Stimulated activated CD8-positive, alpha-beta memory T cell treated with anti-CD3 and anti-CD28 coated beads, Interleukin-12 subunit alpha, Interleukin-12 subunit beta, amount 100 ng/mL, for 4 hours (primary cell): ENCODE results near the gene ACTN1.
A peak's percentile ranks its signal among the peaks of the same experiment; 100 is the strongest.

Experiments used
- DNase-seq: peaks from one replicate; pipeline ENCODE4 v3.0.0-alpha.2; 2020; ENCODE audit warnings: low read depth

Gene ACTN1

DNA sequence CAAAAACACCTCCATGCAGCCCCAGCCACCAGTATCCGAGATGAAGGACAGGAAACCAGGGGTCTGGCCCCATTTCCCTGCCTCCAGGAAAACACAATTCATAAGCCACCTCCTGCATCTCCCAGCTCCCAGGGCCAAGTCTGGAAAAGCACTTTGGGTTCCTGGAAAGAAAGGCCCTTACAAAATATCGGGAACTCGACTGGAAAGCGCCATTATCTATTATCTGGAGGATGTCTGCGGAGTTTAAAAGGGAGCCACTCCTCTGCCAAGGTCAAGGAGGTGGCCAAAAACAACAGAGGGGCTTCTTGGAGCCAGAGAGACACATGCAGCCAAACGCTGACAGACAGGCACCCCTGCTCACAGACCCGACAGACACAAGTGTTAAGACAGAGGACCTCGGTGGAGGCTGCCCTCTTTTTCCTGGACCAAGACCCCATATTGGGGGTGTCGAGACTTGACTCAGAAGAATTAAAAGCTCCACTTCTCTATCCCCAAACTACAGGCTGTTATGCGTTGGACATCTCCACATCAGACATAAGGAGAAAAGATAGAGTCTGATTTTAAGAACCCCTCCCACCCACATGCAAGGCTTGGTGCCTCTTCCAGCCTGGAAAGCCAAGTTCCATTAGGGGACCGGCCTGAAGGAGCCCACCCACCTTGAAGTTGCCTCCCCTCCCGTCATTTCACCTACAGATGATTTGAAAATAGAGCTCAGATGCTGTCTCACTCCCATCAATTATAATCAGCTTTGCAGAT lies 9.6 kb downstream of the ACTN1 start:
- no peak for DNase-seq

DNA sequence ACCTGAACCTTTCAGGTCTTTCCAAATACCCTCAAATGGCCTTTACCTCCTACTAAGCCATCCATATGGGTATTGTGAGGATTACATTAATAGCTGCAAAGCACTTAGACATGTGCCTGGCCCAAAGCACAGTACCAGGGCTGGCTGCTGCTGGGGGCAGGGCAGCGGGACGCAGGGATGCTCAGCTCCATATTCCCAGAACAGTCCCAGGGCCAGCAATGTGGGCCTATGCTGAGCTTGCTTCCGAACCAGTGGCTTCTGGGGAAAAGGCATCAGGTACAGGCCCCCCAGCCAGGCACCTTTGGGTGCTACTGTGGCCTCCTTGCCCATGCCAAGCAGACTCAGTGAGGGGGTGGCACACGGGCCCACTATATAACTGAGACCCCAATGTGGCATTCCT lies 10.4 kb downstream of the ACTN1 start:
- DNase-seq, result no peak

DNA sequence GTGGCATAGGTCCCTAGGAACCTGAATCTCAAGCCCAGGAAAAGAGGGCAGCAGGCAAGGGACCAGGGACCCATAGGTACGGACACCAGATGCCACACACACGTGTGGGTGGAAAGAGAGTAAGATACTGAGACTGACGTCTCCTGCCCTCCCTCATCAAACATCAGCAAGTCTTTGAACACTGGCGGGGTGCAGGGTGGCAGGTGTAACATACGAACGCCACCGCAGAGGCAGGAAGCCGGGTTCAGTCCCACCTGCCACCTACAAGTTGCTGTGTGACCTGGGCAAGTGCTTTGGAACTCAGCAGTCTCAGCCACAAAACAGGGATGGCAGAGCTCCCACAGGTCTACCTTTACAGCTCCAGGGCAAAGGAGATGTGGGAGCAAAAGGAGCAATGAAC lies 11.1 kb downstream of the ACTN1 start:
- peak; percentile 34 for DNase-seq

DNA sequence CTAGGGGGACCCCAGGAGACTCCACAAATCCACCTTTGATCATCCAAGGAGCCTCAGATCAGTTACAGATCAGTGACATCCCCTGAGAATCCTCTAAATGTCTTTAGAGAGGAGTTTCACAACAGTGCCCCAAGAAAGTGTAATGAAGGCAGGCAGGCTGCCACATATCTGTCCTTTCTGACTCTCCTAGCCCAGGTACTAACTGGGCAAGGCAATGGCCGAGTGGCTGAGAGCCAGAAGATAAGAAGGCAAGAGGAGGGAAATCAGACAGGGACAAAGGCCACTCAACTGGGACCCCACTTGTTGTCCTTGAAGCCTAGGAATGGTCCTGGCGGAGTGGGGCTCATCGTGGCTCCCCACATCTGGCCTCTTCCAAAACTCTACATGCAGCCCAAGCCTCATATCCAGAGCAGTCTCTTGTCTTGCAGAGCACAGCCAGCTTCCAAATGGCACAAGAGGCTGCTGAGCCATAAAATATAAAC lies 11.6 kb downstream of the ACTN1 start:
- DNase-seq, result no peak

DNA sequence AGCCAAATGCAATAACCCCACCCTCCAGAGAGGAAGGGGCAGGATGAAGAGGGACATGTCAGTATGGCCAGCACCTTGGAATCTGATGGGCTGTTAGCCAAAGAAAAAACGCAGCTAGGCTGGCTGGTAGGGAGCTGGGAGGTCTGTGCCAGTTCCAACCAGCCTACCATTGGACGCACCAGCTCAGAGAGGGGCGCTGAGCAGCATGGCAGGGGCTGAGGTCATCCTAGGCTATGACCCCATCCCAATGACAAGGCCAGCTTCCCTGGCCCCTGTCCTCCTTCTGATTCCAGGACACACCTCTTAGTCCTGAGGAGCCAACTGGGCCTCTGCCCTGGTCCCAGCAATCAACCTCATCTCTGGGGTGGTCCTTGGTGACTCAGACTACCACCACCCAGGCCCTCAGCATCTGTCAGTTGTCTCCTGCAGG lies 12.2 kb downstream of the ACTN1 start:
- no peak for DNase-seq

DNA sequence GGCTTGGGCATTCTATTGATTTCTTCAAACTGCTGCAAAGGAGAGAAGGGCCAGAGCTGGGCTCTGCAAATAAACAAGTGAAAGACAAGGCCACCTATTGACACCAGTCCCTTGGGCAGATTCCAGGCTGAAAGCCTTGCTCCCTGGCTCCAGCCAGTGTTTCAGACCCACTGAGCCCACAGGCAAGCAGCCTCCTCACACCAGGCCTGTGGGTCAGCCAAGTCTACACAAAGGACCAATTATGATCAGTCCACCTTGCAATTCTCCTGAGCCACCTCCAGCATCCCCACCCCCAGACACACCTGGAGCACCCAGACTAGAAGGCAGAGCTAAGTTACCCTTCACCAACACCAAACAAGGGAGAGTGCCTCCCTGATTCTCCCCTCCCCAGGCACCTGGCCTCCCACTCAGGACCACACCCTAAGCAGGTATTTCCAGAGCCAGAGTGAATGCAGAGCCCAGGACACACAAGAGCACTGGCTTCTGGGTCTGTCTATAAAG lies 13.8 kb downstream of the ACTN1 start:
- DNase-seq, result no peak

DNA sequence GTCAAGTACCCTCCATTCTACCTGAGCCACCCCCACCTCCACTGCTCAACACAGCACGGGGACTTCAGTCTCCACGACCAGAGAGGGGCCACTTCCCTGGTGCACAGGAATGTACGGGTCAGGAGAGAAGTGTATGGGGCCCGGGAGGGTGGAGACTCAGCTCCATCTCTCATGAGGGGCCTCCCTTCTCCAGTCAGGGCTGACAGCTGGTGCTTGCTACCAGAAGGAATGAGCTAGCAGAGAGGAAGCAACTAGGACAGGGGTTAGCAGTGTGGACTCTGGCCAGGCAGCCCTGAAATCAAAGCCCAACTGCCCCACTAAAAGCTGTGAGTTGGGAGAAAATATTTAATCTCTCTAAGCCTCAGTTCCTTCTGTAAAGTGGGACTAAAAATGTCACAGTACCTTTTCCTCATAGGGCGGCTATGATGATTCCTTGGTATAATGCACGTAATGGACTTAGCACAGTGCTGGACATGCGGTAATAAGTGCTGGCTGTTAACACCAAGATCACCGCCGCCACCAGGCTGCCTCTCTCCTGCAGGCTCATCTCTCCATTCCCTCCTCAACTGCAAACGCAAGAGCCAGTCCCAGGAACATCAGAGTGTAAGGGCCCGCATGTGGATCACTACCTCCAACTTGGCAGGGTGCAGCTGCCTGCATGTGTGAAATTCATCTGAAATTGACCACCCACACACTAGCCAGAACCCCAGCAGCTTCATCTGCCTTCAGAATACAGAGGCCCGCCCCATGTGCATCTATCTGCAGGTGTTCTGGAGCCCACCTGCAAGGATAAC lies 14.6 kb downstream of the ACTN1 start:
- DNase-seq, result no peak

DNA sequence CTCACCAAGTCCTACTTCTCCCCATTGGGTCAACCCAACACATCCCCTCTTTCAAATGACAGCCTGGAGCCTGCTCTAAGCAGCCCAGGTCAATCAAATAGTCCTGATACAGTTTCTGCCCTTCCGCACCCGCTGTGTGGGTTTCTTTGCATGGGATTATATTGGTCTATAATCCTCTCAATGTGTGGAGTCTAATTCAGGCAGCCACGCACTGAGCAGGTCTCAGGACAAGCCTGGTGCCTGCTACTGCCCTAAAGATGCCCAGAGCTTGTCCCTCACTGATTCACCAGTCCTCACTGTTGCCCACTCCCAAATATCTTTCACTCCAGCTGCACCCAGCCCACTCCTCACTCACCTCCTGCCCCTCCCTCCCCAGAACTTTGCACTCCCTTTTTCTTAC lies 16.4 kb downstream of the ACTN1 start:
- DNase-seq, result no peak

DNA sequence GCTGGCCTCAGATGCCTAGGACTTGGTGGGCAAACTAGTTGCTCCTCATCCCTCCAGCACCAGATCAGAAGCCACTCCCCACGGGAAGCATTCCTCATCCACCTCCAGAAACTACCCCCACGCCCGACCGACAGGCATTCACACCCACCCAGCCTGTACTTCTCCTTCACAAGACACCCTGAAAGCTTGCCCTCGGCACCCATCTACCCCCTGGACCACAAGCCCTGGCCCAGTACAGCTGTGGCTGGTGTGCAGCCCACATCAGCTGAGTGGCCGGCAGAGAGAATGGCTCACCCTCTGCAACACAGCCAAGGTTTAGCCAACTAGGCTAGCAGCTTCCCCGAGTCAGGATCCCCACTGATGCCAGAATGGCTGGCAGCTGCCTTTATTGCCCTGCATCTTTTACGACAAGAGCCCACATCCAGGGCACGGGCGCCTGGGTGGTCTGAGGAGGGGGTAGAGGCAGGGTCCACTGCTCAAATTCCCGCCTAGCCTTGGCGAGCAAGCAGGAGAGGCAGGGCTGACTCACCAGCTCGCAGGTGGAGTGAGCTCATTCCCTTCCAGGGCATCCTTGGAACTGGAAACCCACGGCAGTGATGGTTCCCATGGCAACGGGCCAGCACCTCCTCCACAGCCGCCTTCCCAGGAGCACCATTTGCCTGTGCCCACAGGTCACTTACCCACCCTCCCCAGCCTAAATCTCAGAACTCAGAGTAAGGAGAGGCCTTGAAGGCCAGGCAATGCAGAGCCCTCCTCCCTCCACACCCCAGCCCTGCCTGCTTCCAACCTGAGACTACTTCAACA lies 17.1 kb downstream of the ACTN1 start:
- DNase-seq, result no peak

DNA sequence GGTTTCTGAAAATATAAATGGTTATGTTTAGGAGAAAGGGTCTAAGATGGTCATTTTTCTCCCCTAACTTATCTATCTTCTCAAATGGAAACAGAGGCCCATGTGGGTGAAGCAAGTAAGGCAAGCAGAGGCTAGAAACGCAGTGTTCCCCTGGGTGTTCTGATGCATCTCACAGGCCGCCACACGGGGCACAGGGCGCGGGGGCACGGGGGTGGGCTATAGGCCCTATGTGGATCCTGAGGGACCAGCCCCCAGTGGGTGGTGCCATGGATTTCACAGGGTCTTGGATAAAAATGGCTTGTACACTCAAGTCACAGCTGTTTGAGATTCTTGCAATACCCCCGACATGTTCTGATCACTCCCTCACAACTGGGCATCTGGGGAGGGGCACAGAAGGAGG lies 17.7 kb downstream of the ACTN1 start:
- DNase-seq, result no peak

DNA sequence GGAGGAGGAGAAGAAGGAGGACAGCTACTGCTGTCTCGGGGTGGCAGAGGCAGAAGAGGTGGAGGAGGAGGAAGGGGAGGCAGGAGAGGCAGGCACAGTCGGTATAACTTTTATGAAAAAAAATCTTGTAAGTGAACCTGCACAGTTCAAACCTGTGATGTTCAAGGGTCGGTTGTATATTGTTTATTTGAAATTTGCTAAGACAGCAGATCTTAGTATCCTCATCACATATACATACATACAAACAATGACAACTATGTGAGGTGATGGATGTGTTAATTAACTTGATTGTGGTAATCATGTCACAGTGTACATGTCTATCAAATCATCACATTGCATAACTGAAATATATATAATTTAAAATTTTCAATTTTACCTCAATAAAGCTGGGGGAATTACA lies 19.0 kb downstream of the ACTN1 start:
- no peak for DNase-seq

DNA sequence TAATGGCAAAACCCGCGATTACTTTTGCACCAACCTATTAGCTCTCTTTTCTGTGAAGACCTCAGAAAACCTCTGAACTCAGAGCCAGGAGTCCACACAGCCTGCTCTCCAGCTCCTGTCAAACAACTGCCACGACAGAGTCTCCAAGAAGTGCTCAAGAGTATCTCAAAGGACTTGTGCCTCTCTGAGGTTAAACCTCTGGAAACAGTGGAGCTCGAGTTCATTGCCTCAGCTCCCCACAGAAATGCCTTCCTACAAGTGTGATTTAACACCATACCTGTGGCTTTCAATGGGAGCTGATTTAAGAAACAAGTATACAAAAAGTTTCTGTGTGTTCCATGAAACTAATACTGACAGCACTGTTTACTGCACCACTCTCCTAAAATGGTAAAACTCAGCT lies 20.1 kb downstream of the ACTN1 start:
- DNase-seq, result no peak

DNA sequence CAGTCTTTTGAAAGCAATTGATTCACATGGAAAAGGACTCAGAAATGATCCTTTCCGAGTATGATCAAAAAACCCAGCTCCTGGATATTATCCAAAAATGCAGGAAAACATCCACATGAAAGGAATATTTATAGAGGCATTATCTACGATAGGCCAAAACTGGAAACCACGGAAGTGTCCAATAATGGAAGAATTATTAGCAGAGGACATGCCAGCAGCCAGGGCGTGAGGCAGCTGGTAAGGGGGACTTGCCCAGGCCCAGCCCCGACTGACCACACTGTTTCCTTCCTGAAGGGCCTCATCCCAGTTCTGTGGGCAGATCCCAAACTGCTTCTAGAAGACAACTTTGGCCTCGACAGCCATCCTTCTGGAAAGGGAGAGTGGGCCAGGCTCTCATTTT lies 20.5 kb downstream of the ACTN1 start:
- no peak for DNase-seq

DNA sequence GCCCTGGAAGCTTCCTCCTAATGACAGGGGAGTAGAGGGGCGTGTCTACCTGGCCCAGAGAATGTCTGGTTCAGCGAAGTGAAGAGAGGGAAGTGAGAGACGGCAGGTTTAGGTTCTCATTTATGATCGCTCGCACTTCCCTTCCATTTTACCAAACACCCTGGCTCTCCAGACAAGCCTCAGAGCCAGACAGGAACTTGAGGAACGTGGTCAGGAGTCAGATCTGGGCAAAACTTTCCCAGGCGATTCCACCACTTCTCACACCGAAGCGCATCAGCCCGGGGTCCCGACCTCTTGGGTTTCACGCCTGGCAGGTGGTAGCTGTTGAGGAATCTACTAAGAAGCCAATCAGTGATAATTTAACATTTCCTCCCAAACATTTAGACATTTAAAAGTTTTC lies 21.3 kb downstream of the ACTN1 start:
- DNase-seq, result no peak

DNA sequence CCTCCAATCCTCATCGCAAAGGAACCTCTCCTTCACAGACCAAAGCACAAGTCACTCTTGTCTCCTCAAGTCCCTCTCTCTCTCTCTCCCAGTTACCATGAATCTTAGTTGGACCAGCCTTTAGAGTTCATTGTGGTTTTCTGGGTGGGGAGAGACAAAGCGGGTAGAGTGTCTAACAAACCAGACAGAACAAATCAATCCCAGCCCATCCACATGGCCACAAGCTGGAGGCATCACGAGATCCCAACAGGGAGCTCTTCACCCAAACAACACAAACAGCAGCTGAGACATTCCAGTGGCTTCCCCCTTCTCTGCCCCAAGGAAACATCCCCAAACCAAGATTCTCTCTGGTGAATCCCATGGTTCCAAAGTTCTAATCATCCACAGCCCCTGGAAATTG lies 22.4 kb downstream of the ACTN1 start:
- DNase-seq, result no peak

DNA sequence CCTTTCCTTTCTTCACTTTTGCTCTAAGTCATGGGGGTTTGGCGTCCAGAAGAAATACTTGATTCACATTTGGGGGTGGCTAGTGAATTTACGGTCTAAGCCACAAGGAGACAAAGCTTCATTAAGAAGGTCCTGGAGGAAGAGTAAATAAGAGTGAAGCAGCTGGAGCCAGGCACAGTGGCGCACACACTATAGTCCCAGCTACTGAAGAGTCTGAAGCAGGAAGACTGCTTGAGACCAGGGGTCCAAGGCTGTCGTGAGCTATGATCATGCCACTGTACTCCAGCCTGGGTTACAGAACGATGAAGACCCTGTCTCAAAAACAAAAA lies 23.3 kb downstream of the ACTN1 start:
- no peak for DNase-seq

DNA sequence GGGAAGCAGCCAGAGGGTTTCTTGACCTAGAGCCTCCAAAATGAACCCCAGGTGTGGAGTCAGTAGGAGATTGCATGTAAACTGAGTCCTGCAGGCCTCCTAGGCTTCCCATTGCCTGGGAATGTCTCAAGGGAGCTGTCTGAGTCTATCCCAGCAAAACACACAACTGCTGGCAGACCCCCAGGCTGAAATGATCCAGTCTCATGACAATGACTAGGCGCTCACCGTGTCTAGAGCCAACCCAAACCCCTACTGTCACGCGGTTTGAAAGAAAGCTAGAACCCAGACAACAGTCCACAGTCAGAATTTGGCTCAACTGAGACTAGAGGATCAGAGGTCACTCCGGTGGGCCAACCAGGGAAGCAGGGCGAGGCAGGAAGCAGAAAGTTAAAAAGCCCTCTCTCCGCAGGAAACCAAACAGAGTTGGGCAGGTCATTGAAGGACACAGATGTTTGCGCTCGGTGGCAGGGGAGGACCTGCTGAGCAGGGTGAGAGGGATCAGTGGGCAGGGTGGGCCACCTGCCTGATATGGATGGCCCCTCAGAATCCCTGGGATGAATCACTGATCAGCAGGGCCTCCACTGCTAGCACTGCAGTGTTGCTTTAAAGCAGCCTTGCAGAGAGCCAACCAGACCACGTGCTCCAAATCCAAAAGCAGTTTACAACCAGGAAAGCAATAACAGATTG lies 23.8 kb downstream of the ACTN1 start:
- no peak for DNase-seq

DNA sequence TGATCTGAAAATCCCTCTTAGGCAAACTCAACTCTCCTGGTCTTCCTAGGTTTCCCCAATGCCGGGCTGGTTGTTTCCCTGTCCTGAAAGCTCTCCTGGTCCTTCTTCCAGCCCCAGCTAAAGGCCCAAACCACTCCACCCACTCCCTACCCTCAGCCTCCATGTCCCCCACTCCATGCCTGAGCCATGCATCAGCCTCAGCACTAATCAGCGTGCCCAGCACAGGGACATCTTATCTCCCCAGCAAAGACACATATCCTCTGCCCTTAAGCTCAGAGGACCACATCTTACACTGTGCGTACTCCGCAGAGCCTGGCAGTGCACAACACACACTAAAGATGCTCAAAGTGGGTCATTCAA lies 25.9 kb downstream of the ACTN1 start:
- DNase-seq, result no peak

DNA sequence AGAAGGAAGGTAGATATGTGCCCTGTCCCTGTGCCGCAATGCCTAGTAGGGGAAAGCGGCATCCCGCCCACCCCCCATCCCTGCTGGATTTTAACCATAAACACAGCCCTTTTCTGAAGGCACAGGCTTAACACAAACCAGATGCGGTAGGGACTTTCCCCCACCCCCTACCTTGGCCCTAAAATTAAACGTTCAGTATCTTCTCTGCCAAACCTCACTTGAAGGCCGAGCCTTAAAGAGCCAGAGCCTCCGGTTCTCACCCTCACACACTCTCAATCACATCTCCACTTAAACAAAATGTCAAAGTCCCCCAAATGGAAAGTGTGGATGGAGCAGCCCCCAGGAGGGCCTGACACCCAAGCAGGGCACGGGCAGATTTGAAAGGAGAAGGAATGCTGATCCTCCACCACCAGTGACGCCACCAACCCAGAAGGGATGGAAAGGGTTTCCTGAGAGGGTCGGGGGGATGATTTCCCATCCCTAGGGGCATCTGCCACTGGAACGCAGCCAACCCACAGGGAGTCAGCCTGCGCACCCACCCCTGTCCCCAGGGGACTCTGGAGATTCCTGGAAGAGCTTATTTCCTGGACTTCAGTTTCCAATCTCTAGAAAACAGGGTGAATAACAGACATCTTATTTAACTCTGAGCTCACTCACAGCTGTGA lies 26.4 kb downstream of the ACTN1 start:
- DNase-seq, result no peak

DNA sequence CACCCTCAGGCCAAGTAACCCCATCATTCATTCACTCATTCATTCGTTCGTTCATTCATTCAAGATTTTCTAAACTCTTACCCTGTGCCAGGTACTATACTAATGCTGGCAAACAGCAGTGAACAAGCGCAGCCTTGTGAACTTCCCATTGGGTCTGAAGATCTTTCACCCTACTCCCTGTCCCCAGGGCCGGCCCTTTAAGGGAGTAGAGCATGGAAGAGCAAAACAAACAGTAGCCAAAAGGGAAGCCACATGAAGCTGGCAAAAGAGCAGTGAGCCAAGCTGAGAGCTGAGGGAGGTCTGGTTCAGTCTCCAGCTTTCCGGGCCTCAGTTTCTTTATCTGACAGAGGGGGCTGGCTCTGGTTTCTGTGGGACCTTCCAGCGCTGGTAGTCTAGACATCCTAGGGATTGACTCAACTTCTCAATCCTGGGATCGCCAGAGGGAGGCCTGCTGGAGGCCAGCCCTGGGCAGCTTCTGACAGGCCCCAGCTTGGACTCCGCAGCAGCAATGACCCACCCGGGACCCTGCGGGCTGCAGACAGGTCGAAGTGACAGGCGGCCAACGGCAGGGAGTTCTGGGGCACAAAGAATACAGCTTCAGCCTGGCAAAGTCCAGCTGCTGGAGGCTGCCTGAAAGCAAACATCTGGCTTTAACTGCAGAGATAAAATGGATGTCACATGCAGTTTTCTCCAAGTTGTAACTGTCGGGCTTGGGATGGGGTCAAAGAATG lies 27.1 kb downstream of the ACTN1 start:
- DNase-seq, result no peak
